Activated naive CD4-positive, alpha-beta T cell treated with anti-CD3 and anti-CD28 coated beads, Interleukin-2, amount 50 U/mL, for 72 hours (primary cell): ENCODE data around the gene PTGES2. TPM values are rescaled to one million over a fixed set of nuclear protein-coding genes. Genes with fewer than 3 reads are reported as not detected.
"Not testable (repeated sequence)": the region's sequence is repeated elsewhere in the genome, so short reads cannot be mapped to it uniquely, and the experiment has no call there.

ENCODE experiments used
- ATAC-seq, 2 donors: fragments of 150-1000 bp; cut with Tn5 transposase; 2 replicates each; pipeline ENCODE4 v1.10.0; 2021; ENCODE audit warnings: mild to moderate bottlenecking in 2 of 2, moderate library complexity in 2 of 2
- DNase-seq, 2 donors: peaks; one replicate each; pipeline ENCODE4 v3.0.0; 2021 to 2022; ENCODE audit warnings: low spot score in 2 of 2
- H3K27ac Mint-ChIP-seq, 2 donors: one replicate each; pipeline ENCODE4 v1.8.0; 2022; ENCODE audit warnings: mild to moderate bottlenecking in 2 of 2, mixed read lengths in 2 of 2
- H3K36me3 Mint-ChIP-seq, 2 donors: one replicate each; pipeline ENCODE4 v1.8.0; 2022; ENCODE audit warnings: mixed read lengths in 2 of 2
- H3K9me3 Mint-ChIP-seq, 2 donors: one replicate each; pipeline ENCODE4 v1.8.0; 2022; ENCODE audit warnings: mixed read lengths in 2 of 2
- total RNA-seq, 2 donors: library from RNA; stranded (reverse); gene quantifications; one replicate each; pipeline ENCODE4 v1.2.3, GENCODE V29; 2022

Gene PTGES2
- total RNA-seq, 2 donors from 2014 or later = 6.6 to 50.6 TPM

DNA sequence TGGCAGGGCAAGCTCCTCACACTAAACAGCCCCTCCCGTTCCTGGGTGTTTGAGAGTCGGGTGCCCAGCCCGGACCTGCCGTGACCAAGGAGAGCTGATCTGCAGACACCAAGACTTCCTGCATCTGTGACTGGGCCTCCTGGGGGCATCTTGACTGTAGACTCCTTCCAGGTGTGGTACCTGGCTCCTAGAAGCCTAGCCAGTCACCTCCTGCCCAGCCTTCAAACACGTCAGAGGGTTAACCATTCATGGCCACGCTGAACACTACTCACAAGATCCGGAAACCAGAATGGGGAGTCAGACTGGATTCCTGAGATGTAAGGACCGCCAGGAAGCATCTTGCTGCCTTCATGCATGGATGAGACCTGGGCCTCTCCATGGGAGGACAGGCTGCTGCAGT, 18.0 kb upstream of the PTGES2 start:
- ATAC-seq = no peak

DNA sequence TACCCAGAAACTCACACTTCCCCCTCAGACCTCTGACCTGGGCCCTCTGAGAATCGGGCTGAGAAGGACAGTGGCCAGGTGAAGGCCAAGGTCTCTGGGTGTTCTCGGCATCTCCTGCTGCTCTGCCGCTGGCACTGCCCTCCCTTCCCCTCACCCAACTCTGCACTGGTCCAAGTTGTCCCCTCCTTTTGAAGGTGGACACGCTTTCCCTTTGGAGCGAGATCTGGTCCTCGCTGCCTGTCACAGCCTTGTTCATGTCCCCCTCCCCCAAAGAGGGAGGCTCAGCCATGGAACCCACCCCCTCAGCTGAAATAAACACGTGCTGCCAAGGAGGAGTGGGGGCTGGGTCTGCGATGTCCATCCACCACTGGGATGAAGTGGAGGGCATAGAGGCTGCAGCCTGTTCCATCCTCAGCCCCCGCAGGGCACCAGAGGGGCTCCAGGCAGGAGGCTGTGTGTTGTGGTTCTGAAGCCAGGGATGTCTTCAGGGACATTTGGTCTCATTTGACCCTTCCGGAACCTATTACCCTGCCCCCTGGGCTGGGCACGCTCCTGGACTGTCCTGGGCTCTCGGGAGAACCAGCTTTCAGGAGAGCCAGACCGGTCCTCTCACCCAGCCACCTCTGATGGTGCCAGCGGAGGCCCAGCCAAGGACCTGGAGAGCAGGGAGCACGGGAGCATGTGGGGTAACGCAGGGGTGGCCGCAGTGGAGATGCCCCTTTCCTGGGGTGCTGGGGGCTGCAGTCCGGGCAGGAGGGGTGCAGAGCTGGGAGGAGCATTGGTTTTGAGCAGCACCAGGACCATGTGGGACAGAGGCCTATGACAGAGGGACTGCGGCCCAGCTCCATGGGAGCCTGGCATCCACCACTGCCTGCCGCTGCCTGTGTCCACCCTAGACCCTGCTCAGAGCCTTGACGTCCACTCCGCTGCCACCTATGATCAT, 17.0 kb upstream of the PTGES2 start:
- DNase-seq = no peak
- ATAC-seq = no peak
- Mint-ChIP-seq H3K27ac (no peak overlapping the region), H3K9me3 (no peaks in the 10 kb centered on the region), H3K36me3 (no peaks in the 10 kb centered on the region)

More for the DNA sequence above, 18.0 kb upstream of the PTGES2 start:
- H3K36me3 Mint-ChIP-seq = no peaks in the 10 kb centered on the region
- H3K27ac Mint-ChIP-seq = no peak overlapping the region
- no peaks in the 10 kb centered on the region for H3K9me3 Mint-ChIP-seq
- DNase-seq = no peak

DNA sequence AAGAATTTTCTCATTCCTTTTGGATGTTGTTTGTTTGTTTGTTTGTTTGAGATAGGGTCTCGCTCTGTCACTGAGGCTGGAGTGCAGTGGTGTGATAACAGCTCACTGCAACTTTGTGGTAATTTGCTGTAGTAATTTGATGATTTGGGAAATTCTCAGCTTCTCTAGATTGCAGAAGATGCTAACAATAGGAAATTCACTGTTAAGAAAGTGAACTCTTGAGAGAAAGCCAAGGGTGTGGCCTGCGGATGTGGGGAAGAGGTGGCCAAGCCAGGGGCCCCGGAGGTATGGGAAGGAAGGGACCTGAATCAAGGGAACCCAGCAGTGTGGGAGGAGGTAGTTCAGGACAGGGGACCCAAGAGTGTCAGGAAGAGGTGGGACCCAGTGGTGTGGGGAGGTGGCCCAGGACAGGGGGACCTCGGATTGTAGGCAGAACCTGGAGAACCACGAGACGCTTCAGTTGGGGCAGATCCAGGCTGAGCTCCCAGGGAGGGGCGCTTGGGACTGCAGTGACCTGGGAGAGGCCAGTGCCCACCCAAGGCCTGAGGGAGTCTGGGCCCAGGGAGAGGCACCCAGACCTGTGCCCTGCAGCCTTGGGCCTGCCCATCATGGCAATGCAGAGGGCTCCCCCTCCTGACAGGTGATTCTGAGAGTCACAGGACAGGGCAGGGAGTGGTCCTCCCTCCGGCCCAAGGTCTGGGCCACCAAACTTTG, 16.2 kb upstream of the PTGES2 start:
- no peak for ATAC-seq

DNA sequence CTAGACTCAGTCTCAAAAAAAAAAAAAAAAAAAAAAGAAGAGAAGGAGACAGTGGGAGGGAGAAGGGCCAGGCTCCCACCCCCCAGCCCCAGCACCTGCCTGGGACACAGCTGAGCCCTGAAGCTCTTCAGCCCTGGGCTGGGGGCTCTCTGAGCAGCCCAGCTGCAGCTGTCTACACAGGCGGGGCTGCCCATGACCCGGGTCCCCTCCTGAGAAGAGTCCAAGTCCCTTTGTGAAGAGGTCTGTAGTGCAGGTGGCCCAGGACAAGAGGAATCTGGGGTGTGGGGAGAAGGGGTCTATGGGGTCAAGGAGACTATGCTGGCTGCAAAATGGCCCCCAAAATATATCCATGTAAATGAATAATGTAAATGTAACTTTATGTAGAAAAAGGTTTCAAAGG, 15.1 kb upstream of the PTGES2 start:
- DNase-seq = no peak
- H3K9me3 Mint-ChIP-seq = no peaks in the 10 kb centered on the region
- ATAC-seq = no peak
- no peak overlapping the region for H3K27ac Mint-ChIP-seq
- H3K36me3 Mint-ChIP-seq = no peaks in the 10 kb centered on the region

More for the DNA sequence above, 16.2 kb upstream of the PTGES2 start:
- DNase-seq = no peak
- Mint-ChIP-seq H3K36me3 (no peaks in the 10 kb centered on the region), H3K27ac (peak overlapping the region in 1 of 2 donors; percentile 52), H3K9me3 (no peaks in the 10 kb centered on the region)

DNA sequence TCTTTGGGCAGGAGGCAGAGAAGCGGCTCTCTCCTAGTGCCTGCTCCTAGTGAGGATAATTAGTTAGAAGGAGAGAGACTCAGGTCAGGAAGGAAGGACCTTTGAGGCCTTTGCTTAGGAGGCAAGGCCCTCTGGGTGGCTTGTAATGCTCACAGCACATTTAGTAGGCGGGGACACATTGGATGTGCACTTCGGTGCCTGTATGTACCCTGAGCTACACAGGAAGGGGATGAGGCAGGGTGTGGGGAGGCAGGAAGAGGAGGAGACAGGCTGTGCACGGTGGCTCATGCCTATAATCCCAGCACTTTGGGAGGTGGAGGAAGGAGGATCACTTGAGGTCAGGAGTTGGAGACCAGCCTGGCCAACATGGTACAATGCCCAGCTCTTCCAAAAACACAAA, 14.5 kb upstream of the PTGES2 start:
- Mint-ChIP-seq H3K27ac (peak overlapping the region; percentile 6 to 95), H3K36me3 (no peaks in the 10 kb centered on the region), H3K9me3 (no peaks in the 10 kb centered on the region)
- ATAC-seq = peak in 1 of 2 donors; percentile 46
- DNase-seq = no peak

DNA sequence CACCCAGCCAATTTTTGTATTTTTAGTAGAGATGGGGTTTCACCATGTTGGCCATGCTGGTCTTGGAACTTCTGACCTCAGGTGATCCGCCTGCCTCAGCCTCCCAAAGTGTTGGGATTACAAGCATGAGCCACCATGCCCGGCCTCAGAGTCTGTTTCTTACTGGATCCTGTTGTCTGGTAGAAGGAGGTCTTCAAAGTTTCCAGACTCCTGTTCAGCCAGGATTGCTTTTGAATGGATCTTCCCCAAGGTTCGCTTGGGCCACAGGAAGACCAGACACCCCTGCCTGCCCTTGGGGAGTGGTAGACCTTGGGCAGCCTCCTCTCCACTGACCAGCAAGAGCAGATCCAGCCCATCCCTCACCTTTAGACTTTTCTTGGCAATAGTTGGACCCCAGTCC, 14.1 kb upstream of the PTGES2 start:
- Mint-ChIP-seq H3K27ac (peak overlapping the region; percentile 6 to 95), H3K36me3 (no peaks in the 10 kb centered on the region), H3K9me3 (no peaks in the 10 kb centered on the region)
- ATAC-seq = no peak
- no peak for DNase-seq

DNA sequence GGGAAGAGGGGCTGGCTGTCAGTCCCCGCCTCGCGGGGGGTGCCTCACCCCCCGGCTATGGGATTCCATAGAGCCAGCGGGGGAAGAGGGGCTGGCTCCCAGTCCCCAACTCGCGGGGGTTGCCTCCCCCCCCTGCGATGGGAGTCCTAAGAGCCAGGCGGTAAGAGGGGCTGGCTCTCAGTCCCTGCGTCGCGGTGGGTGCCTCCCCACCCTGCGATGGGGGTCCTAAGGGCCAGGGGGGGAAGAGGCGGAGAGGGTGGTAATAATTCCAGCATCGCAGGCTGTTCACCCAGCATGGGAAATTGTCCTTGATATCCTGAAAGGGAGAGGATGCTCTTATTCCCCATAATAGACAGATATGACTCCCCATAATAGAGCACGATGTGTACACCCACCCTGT, 12.1 kb upstream of the PTGES2 start:
- H3K9me3 Mint-ChIP-seq = no peaks in the 10 kb centered on the region
- H3K27ac Mint-ChIP-seq = no peak overlapping the region
- no peaks in the 10 kb centered on the region for H3K36me3 Mint-ChIP-seq
- ATAC-seq (no peak), DNase-seq (no peak)

DNA sequence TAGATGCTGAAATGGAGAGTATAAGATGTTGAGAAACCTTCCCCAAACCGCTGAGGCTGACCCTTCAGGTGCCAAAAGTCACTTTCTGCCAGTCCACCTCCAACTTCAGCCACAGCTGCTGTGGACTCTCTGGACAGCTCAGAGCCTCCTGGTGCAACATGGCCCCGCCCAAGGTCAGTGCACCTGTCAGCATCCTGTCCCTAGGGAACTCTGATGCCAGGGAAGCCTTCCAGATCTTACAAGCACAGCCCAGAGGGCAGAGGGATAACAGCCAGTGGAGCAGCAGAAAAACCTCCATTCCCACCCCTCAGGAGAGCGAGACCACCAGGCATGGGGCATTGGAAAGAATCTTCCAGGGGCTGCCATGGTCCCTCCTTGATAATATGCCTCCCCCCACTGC, 10.5 kb upstream of the PTGES2 start:
- H3K36me3 Mint-ChIP-seq = no peaks in the 10 kb centered on the region
- H3K9me3 Mint-ChIP-seq = no peaks in the 10 kb centered on the region
- ATAC-seq (no peak), DNase-seq (no peak)
- no peak overlapping the region for H3K27ac Mint-ChIP-seq

DNA sequence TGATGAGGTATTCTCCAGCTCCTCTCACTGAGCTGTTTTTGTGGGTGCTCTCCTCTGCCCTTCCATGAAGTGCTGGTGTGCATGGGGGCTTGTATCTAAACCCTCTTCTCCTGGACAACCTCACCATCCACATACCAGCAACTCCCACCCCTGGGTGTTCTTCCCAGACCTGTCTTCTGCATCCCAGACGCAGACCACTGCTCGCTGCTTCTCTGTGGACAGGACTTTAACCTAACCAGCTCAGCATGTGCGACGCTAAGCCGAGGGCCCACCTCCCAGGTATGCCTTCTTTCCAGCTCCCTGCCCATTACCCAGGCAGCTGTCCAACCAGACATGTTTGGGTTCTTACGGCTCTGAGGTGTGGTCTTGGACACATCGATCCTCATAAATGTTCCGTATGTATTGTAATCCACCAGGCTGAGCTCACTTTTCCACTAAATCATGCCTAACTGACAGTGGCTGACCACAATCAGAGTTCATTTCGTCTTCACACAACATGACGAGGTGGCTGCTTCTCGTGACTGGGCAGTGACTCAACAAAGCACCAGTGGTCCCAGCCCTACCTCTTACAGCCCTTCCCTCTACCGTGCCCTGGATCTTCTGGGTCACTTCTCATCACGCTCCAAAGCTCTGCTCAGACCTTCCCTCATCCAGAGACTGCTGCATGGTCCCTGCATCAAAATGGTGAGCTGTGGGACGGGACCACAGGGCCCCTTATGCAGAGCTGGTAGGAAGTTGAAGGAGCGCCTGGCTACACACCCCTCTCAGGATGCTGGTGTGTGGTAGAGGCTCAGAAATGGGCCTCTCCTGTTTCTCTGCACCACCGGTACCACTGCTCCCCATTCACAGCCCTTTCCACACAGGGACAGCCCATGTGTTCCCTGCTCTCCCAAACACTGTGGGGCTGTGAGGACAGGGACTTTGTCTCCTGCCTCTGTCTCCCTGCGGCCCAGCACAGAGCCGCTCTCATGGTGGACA, 9.6 kb upstream of the PTGES2 start:
- DNase-seq = no peak
- Mint-ChIP-seq H3K36me3 (no peaks in the 10 kb centered on the region), H3K27ac (no peak overlapping the region), H3K9me3 (no peaks in the 10 kb centered on the region)
- no peak for ATAC-seq

DNA sequence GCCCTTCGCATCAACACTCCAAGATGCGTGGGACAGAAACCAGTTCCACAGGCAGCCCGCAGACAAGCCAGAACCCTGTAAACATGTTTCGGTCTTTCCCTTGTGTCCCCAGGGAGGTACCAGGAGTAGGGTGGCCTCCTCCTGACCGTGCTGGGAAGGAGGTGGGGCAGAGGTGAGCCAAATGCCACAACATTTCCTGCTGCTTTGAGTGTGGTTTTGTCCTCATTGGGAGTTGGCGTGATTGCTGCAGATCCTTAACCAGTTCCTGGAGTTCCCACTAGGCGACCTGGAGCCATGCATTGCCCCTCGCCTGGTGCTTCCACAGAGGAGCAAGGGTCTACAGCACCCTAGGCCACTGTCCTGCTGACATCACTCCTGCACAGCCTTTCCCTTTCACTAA, 8.0 kb upstream of the PTGES2 start:
- not testable (repeated sequence) for H3K9me3 Mint-ChIP-seq, DNase-seq, ATAC-seq, H3K36me3 Mint-ChIP-seq
- peak overlapping the region in 1 of 2 donors; percentile 13 for H3K27ac Mint-ChIP-seq

DNA sequence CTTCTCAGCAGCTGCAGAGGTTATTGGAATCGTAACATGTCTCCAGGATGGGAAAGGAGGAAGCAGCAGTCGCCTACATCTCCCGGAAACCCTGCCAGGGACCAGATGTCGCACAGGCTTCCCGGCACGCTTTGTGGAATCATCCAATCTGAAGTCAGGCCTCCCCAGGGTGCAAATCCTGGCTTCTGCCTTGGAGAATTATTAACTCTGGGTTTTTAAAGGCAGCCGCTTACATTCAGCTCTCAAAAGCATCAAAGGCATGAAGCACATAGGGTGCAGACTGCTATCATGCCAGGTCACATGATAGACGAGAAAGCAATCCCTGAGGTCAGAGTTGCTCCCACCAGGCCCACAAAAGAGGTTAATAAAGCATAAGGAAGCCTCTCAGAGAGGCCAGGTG, 4.6 kb upstream of the PTGES2 start:
- H3K27ac Mint-ChIP-seq, H3K9me3 Mint-ChIP-seq, H3K36me3 Mint-ChIP-seq, ATAC-seq, DNase-seq: not testable (repeated sequence)

DNA sequence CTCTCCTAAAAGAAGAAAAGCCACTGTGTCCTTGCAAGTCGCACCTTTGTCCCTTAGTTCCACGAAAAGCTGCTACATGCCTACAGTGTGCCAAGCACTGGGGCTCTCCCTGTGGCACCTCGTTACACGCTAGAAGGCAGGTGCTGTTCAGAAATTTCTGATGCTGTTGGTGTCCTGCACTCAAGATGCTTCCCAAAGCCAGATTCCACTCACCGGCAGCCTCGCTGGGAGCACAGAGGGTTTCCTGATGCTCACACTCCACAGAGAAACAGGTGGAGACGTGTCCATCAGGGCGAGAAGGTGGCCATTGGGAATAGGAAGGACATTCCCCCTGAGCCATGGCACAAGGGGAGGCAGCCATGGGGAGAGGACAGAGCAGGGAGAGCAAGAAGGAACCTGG, 3.8 kb upstream of the PTGES2 start:
- ATAC-seq, H3K36me3 Mint-ChIP-seq, DNase-seq, H3K9me3 Mint-ChIP-seq: not testable (repeated sequence)
- peak overlapping the region in 1 of 2 donors; percentile 82 for H3K27ac Mint-ChIP-seq

DNA sequence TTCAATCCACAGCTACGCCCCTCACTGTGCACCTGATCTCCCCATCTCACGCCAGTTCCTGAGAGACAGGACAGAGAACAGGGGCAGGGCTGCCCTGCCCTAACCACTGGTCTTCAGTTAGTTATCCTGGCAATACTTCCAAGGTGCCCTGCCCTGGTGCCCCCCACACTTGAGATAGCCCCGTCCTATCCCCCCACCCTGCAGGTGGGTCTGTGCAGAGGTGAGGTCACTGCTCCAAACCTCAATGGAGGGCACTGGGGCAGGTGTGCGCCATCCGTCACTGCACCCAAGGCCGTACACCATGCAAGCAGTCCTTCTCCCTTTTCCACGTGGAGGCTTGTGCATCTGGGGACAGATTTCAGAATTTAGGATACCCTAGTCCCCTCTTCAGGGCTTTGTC, 3.1 kb upstream of the PTGES2 start:
- not testable (repeated sequence) for H3K9me3 Mint-ChIP-seq, ATAC-seq, H3K27ac Mint-ChIP-seq, DNase-seq, H3K36me3 Mint-ChIP-seq

DNA sequence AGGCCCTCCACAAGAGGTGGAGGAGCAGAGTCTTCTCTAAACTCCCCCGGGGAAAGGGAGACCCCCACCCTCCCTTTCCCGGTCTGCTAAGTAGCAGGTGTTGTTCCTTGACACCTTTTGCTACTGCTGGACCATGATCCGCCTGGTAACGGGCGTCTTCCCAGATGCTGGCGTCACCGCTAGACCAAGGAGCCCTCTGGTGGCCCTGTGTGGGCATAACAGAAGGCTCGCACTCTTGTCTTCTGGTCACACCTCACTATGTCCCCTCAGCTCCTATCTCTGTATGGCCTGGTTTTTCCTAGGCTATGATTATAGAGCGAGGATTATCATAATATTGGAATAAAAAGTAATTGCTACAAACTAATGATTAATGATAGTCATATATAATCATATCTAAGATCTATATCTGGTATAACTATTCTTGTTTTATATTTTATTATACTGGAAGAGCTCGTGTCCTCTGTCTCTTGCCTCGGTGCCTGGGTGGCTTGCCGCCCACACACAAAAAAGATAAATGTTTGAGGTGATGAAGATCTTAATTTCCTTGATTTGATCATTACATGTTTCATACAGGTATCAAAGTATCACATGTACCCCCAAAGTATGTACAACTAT, 2.6 kb upstream of the PTGES2 start:
- not testable (repeated sequence) for H3K9me3 Mint-ChIP-seq, ATAC-seq, H3K36me3 Mint-ChIP-seq, H3K27ac Mint-ChIP-seq
- peak in 1 of 2 donors; percentile 57 for DNase-seq

DNA sequence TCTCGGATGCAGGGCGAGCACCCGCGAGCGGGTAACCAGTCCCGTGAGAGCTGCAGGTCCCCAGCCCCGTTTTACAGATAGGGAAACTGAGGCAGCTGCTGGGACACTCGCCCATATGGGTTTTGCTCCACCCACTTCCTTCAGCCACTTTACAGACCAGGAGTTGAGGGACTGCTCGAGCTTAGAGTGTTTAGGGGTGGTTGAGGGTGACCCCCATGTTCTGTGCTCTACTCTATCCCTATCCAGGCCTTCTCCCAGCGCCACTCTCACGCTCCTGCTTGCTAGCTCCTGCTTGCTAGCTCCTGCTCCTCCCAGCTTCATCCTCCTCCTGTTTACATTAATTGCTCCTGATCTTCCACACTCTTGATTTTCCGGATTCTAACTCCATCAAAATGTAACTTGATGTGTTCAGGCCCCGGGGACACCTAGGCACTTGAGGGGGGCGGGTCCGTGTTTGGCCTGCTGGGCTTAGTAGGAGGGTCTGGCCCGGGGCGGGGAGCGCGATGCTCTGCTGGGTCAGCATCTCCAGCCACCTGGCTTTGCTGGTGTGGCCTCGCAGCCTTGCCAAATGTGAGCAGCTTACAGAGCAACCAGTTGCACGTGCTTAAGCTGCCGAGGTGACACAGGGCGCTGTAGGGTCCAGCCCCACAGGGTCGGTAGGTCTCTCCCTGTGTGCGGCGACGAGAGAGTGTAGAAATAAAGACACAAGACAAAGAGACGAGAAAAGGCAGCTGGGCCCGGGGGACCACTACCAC, 1.5 kb upstream of the PTGES2 start:
- H3K9me3 Mint-ChIP-seq = no peaks in the 10 kb centered on the region
- ATAC-seq (no peak), DNase-seq (no peak)

More for the DNA sequence above, 1.5 kb upstream of the PTGES2 start:
- Mint-ChIP-seq H3K27ac (peak overlapping the region; percentile 69 to 91), H3K36me3 (peaks cover 0 to 5% of the 10 kb centered on the region in 2 donors)
